ENCODE data around the gene R3HDM1.

DNA sequence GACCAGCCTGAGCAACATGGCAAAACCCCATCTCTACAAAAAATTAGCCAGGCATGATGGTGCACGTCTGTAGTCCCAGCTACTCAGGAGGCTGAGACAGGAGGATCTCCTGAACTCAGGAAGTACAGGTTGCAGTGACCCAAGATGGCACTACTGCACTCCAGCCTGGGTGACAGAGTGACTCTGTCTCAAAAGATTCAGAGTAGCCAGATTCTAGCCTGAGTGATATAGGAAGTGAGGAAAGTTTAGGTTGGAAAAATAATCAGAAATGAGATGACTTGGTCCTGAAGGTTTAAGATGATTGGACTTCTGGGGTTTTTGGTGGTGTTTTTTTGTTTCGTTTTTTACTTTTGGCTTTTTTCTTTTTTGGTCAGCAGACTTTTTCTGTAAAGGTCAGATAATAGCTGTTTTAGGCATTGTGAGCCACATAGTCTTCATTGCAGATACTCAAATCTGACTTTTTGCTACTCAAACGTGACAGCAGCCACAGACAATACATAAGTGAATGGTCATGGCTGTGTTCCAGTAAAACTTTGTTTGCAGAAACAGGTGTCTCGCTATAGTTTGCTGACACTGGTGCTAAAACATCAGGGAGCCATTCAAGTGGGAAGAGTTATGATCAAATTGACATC lies 106.3 kb downstream of the R3HDM1 start:
- TF ChIP-seq, protein P1, sequence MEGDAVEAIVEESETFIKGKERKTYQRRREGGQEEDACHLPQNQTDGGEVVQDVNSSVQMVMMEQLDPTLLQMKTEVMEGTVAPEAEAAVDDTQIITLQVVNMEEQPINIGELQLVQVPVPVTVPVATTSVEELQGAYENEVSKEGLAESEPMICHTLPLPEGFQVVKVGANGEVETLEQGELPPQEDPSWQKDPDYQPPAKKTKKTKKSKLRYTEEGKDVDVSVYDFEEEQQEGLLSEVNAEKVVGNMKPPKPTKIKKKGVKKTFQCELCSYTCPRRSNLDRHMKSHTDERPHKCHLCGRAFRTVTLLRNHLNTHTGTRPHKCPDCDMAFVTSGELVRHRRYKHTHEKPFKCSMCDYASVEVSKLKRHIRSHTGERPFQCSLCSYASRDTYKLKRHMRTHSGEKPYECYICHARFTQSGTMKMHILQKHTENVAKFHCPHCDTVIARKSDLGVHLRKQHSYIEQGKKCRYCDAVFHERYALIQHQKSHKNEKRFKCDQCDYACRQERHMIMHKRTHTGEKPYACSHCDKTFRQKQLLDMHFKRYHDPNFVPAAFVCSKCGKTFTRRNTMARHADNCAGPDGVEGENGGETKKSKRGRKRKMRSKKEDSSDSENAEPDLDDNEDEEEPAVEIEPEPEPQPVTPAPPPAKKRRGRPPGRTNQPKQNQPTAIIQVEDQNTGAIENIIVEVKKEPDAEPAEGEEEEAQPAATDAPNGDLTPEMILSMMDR (IDR thresholded peaks at IDR 0.05; ENCODE audit: insufficient read depth, low read depth, low read length), result no peak
- TF ChIP-seq EZH2 (IDR thresholded peaks at IDR 0.05; ENCODE audit: insufficient read depth, low read length), result no peak

Data from astrocyte (in vitro differentiated cells and primary cell).